Middle frontal gyrus (tissue), 1 donor: ENCODE results near the gene CCNK.

Experiments
- DNase-seq: peaks from one replicate; pipeline ENCODE4 v3.0.0-alpha.2; 2015; ENCODE audit warnings: low spot score; ENCODE audit errors: extremely low spot score

Gene CCNK

GRCh38 chr14:99466758-99467157, 14.5 kb upstream of the CCNK start:
- DNase-seq, result no peak

- DNase-seq, result no peak
Measured at GRCh38 chr14:99467336-99468078, 13.7 kb upstream of the CCNK start.

GRCh38 chr14:99468081-99468480, 13.1 kb upstream of the CCNK start:
- no peak for DNase-seq

GRCh38 chr14:99468836-99469592, 12.2 kb upstream of the CCNK start:
- DNase-seq, result no peak

GRCh38 chr14:99471731-99472130, 9.5 kb upstream of the CCNK start:
- DNase-seq, result no peak

- no peak for DNase-seq
Measured at GRCh38 chr14:99472937-99473336, 8.3 kb upstream of the CCNK start.

GRCh38 chr14:99473458-99473857, 7.8 kb upstream of the CCNK start:
- DNase-seq, result no peak

- no peak for DNase-seq
Measured at GRCh38 chr14:99475179-99475578, 6.0 kb upstream of the CCNK start.

GRCh38 chr14:99475660-99476059, 5.5 kb upstream of the CCNK start:
- no peak for DNase-seq

- DNase-seq, result no peak
Measured at GRCh38 chr14:99476864-99477263, 4.3 kb upstream of the CCNK start.

- DNase-seq, result no peak
Measured at GRCh38 chr14:99478128-99478527, 3.1 kb upstream of the CCNK start.

GRCh38 chr14:99479160-99479905, 1.9 kb upstream of the CCNK start:
- no peak for DNase-seq

GRCh38 chr14:99479906-99480869, 1.0 kb upstream of the CCNK start, which contains the start of gene SETD3:
SETD3 (minus strand) TSS chr14:99480859; CDS start chr14:99465805, 15,054 bp downstream.
- DNase-seq, result peak; percentile 16

GRCh38 chr14:99481745-99482099, 513 bp downstream of the CCNK start:
- no peak for DNase-seq

- no peak for DNase-seq
Measured at GRCh38 chr14:99484106-99484505, 2.9 kb downstream of the CCNK start.

GRCh38 chr14:99497341-99497740, 16.1 kb downstream of the CCNK start:
- DNase-seq, result no peak

- DNase-seq, result no peak
Measured at GRCh38 chr14:99497894-99498293, 16.7 kb downstream of the CCNK start.

- DNase-seq, result no peak
Measured at GRCh38 chr14:99502989-99503421, 21.8 kb downstream of the CCNK start.

GRCh38 chr14:99503848-99504453, 22.7 kb downstream of the CCNK start:
- DNase-seq, result no peak

- no peak for DNase-seq
Measured at GRCh38 chr14:99505089-99505488, 23.9 kb downstream of the CCNK start.
